GM20000 (cell line): Measurements from ENCODE around the gene IGFN1.

Source experiments
- DNase-seq: peaks from one replicate; pipeline ENCODE4 v3.0.0; 2012; ENCODE audit warnings: low spot score
- TF ChIP-seq, protein P1 (sequence below): IDR thresholded peaks from 2 replicates; pipeline ENCODE4 v1.5.1; 2012; ENCODE audit warnings: mild to moderate bottlenecking, control low read depth; ENCODE audit errors: extremely low read depth, missing control alignments

The IGFN1 gene

DNA sequence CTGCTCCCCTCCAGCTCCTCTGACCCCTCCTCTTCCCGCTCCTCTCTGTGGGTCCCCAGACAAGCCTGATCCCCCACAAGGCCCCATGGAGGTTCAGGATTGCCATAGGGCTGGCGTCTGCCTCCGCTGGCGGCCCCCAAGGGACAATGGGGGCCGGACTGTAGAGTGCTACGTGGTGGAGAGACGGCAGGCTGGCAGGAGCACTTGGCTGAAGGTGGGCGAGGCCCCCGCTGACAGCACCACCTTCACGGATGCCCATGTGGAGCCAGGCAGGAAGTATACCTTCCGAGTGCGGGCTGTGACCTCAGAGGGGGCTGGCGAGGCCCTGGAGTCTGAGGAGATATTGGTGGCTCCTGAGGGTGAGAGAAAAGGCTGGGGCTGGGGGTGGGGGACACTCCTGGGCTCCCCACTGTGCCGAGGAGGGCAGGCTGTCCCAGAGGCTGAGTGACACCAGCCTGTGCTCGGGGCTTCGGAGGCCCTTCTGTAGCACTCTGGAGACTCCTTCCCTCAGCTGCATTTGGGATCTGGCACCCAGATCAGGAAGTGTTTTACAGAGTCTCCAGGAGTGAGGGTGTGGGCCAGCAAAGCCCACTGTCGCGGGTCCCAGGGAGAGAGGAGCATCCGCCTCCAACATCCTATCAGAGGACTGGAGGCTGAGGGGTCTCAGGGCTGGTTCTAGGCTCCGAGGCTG, 25.9 kb downstream of the IGFN1 start:
- no peak for DNase-seq
- TF ChIP-seq, protein P1, sequence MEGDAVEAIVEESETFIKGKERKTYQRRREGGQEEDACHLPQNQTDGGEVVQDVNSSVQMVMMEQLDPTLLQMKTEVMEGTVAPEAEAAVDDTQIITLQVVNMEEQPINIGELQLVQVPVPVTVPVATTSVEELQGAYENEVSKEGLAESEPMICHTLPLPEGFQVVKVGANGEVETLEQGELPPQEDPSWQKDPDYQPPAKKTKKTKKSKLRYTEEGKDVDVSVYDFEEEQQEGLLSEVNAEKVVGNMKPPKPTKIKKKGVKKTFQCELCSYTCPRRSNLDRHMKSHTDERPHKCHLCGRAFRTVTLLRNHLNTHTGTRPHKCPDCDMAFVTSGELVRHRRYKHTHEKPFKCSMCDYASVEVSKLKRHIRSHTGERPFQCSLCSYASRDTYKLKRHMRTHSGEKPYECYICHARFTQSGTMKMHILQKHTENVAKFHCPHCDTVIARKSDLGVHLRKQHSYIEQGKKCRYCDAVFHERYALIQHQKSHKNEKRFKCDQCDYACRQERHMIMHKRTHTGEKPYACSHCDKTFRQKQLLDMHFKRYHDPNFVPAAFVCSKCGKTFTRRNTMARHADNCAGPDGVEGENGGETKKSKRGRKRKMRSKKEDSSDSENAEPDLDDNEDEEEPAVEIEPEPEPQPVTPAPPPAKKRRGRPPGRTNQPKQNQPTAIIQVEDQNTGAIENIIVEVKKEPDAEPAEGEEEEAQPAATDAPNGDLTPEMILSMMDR = no peak

GRCh38 chr1:201217146-201217545, 26.5 kb downstream of the IGFN1 start:
- TF ChIP-seq, protein P1 = no peak
- no peak for DNase-seq

DNA sequence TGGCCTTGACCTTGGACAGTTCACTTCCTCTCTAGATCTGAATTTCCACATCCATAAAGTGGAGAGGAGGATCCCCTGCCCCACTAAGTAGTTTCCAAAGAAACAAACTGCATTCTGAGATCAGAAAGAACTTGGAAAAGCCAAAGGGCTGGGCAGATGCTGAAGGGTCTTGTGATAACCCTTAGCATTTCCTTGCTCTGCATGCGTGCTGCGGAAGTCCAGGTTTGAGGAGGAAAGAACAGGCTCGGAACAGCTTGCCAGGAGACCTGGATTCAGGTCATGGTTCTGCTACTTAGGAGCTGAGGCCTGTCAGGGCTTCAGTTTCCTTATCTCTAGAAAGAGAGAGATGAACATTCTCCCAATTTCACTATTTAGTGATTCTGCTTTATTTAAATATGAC, 27.2 kb downstream of the IGFN1 start:
- TF ChIP-seq, protein P1 = no peak
- no peak for DNase-seq

- DNase-seq = no peak
- TF ChIP-seq, protein P1 = no peak
Observed at GRCh38 chr1:201218409-201218808, 27.8 kb downstream of the IGFN1 start.

DNA sequence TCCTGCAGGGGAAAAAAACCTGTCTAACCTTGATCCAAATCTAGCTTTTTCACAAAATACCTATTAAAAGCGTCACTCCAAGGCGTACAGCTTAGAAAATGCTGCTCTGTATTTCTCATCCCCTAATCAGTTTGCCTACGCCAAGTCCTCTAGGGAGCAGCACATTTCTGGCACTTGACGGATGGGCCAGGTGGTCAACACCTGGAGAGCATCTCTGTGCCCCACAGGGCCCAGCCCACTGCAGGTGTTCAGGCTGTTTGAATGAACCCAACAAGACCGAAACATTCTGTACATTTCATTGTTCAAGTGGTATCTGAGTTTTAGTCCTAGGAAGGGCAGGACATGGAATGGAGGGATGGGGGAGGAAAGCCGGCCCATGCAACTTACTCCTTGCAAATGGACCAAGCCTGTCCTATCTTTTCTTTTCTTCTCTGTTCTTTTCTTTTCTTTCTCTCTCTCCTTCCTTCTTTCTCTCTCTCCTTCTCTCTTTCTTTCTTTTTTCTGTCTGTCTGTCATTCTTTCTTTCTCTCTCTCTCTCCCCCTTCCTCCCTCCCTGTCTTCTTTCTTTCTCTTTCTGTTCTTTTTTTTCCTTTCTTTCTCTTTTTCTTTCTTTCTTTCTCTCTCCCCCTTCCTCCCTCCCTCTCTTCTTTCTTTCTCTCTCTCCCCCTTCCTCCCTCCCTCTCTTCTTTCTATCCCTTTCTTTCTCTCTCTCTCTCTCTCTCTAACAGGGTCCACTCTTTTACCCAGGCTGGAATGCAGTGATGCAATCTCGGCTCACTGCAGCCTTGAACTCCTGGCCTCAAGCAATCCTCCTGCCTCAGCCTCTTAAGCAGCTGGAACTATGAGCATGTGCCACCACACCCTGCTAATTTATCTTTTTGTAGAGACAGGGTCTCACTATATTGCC, 29.1 kb downstream of the IGFN1 start:
- DNase-seq = no peak

DNA sequence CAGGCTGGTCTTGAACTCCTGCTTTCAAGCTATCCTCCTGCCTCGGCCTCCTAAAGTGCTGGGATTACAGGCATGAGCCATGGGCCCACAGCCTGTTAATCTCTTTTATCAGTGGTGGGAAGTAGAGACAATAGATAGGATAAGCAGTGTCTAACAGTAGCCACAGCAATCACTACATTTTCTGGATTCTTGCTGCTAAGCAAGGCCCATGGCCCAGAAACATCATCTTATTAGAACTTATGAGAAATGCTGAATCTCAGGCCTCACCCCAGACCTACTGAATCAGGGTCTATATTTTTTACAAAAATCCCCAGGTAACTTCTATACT, 29.7 kb downstream of the IGFN1 start:
- no peak for DNase-seq
- TF ChIP-seq, protein P1 = no peak

More for the DNA sequence above, 29.1 kb downstream of the IGFN1 start:
- TF ChIP-seq, protein P1 = no peak

- no peak for DNase-seq
- TF ChIP-seq, protein P1 = no peak
Observed at GRCh38 chr1:201221201-201221846, 30.7 kb downstream of the IGFN1 start.
